Fibroblast of the aortic adventitia (primary cell): ENCODE data around the gene DHCR24. TPM values are rescaled to one million over a fixed set of nuclear protein-coding genes. Genes with fewer than 3 reads are reported as not detected.

Experiments
- total RNA-seq: library from RNA; depleted of rRNA; stranded (reverse); fragments of >200 nt; gene quantifications from 2 replicates; pipeline ENCODE4 v1.2.3, GENCODE V29; 2012; ENCODE audit warnings: low replicate concordance

Gene DHCR24
- total RNA-seq, 1 donor = 123 TPM

Other genes with a start within 250 kb of the DHCR24 start
- 0.27 TPM in 1 of 2 replicates, not detected in the other for gene MROH7, start 245.4 kb downstream of the DHCR24 start, total RNA-seq
- 19.3 and 28.0 TPM in 2 replicates for gene TTC4, start 171.3 kb downstream of the DHCR24 start, total RNA-seq
- 3.8 and 4.1 TPM in 2 replicates for gene PARS2, start 122.7 kb downstream of the DHCR24 start, total RNA-seq
- under 0.01 TPM in 1 of 2 replicates, not detected in the other for gene TTC22, start 85.9 kb downstream of the DHCR24 start, total RNA-seq
- gene TMEM61, start 93.4 kb upstream of the DHCR24 start, total RNA-seq = 0.18 TPM in 1 of 2 replicates, not detected in the other
- gene BSND, start 111.7 kb upstream of the DHCR24 start, total RNA-seq = not detected in 2 replicates
- 1.1 and 2.5 TPM in 2 replicates for gene PCSK9, start 152.4 kb upstream of the DHCR24 start, total RNA-seq